Liver (tissue), 9 donors: ENCODE data around the gene SARDH. TPM values are rescaled to one million over a fixed set of nuclear protein-coding genes. Genes with fewer than 3 reads are reported as not detected.
A peak's percentile ranks its signal among the peaks of the same experiment; 100 is the strongest.

Experiments used
- DNase-seq: peaks from one replicate; pipeline ENCODE4 v3.0.0-alpha.2; 2017; ENCODE audit warnings: low spot score
- H3K27ac ChIP-seq, 2 donors: one replicate each; pipeline ENCODE4 v1.7.0; 2013; ENCODE audit warnings: inconsistent platforms in 2 of 2, low read length in 2 of 2, control low read depth in 1 of 2, low read depth in 1 of 2, mild to moderate bottlenecking in 1 of 2
- H3K27me3 ChIP-seq, 4 donors: one replicate each; pipeline versions ENCODE4 v1.6.1 to v1.7.0; 2013; ENCODE audit warnings: low read length in 3 of 4, inconsistent platforms in 1 of 4, mild to moderate bottlenecking in 1 of 4, moderate library complexity in 1 of 4; ENCODE audit not compliant: control insufficient read depth in 4 of 4, insufficient read depth in 4 of 4
- H3K36me3 ChIP-seq, 4 donors: one replicate each; pipeline versions ENCODE4 v1.6.1 to v1.7.0; 2013; ENCODE audit warnings: low read length in 3 of 4, mild to moderate bottlenecking in 3 of 4, low read depth in 1 of 4, moderate library complexity in 1 of 4; ENCODE audit not compliant: control insufficient read depth in 4 of 4, insufficient read depth in 3 of 4
- H3K4me1 ChIP-seq, 4 donors: one replicate each; pipeline versions ENCODE4 v1.6.1 to v1.7.0; 2013; ENCODE audit warnings: low read length in 3 of 4, mild to moderate bottlenecking in 3 of 4, moderate library complexity in 1 of 4; ENCODE audit not compliant: control insufficient read depth in 4 of 4, insufficient read depth in 4 of 4
- H3K4me3 ChIP-seq, 3 donors: one replicate each; pipeline versions ENCODE4 v1.6.1 to v1.7.0; 2013; ENCODE audit warnings: low read length in 3 of 3, control low read depth in 1 of 3, low read depth in 1 of 3, mild to moderate bottlenecking in 1 of 3
- H3K9ac ChIP-seq, 2 donors: one replicate each; pipeline ENCODE4 v1.7.0; 2013; ENCODE audit warnings: low read length in 2 of 2, mild to moderate bottlenecking in 2 of 2, moderate library complexity in 2 of 2, control low read depth in 1 of 2, low read depth in 1 of 2
- H3K9me3 ChIP-seq, 4 donors: one replicate each; pipeline versions ENCODE4 v1.6.1 to v1.7.0; 2013; ENCODE audit warnings: low read length in 3 of 4; ENCODE audit not compliant: control insufficient read depth in 4 of 4
- ATF3 ChIP-seq: IDR thresholded peaks from 2 replicates; pipeline ENCODE4 v1.6.1; 2016; ENCODE audit warnings: antibody characterized with exemption
- CTCF ChIP-seq: fragments of 150-350 bp; IDR thresholded peaks from 2 replicates; pipeline ENCODE4 v1.5.1; 2017; ENCODE audit warnings: improper control_type of control experiment, low read depth, low read length; ENCODE audit not compliant: missing input control
- EGR1 ChIP-seq, 2 donors: IDR thresholded peaks; 2 replicates each; pipeline ENCODE4 v1.6.1; 2016 to 2018; ENCODE audit warnings: antibody characterized with exemption in 2 of 2, low read depth in 2 of 2
- FOXA1 ChIP-seq: IDR thresholded peaks from 2 replicates; pipeline ENCODE4 v1.6.1; 2016; ENCODE audit warnings: antibody characterized with exemption
- FOXA2 ChIP-seq: IDR thresholded peaks from 2 replicates; pipeline ENCODE4 v1.6.1; 2016; ENCODE audit warnings: antibody characterized with exemption
- GABPA ChIP-seq, 2 donors: IDR thresholded peaks in 1 of 2; conservative IDR thresholded peaks in 1 of 2; 2 replicates each; pipeline ENCODE4 v1.6.1; 2016; ENCODE audit warnings: antibody characterized with exemption in 2 of 2, mild to moderate bottlenecking in 1 of 2, moderate library complexity in 1 of 2
- HNF4A ChIP-seq, 2 donors: conservative IDR thresholded peaks; 2 replicates each; pipeline ENCODE4 v1.6.1; 2016; ENCODE audit warnings: antibody characterized with exemption in 2 of 2, mild to moderate bottlenecking in 2 of 2
- HNF4G ChIP-seq: IDR thresholded peaks from 2 replicates; pipeline ENCODE4 v1.6.1; 2016; ENCODE audit warnings: antibody characterized with exemption
- JUND ChIP-seq, 2 donors: IDR thresholded peaks; 2 replicates each; pipeline ENCODE4 v1.6.1; 2016; ENCODE audit warnings: antibody characterized with exemption in 2 of 2
- MAX ChIP-seq: IDR thresholded peaks from 2 replicates; pipeline ENCODE4 v1.6.1; 2016; ENCODE audit warnings: antibody characterized with exemption
- NR2F2 ChIP-seq: IDR thresholded peaks from 2 replicates; pipeline ENCODE4 v1.6.1; 2016; ENCODE audit warnings: antibody characterized with exemption
- RAD21 ChIP-seq, 2 donors: IDR thresholded peaks; 2 replicates each; pipeline ENCODE4 v1.6.1; 2016; ENCODE audit warnings: antibody characterized with exemption in 2 of 2, mild to moderate bottlenecking in 2 of 2
- RXRA ChIP-seq, 2 donors: IDR thresholded peaks; 2 replicates each; pipeline ENCODE4 v1.6.1; 2017 to 2018; ENCODE audit warnings: antibody characterized with exemption in 2 of 2, mild to moderate bottlenecking in 1 of 2
- SP1 ChIP-seq: IDR thresholded peaks from 2 replicates; pipeline ENCODE4 v1.6.1; 2018; ENCODE audit warnings: antibody characterized with exemption, mild to moderate bottlenecking
- TAF1 ChIP-seq: conservative IDR thresholded peaks from 2 replicates; pipeline ENCODE4 v1.6.1; 2016; ENCODE audit warnings: antibody characterized with exemption, mild to moderate bottlenecking
- YY1 ChIP-seq: IDR thresholded peaks from 2 replicates; pipeline ENCODE4 v1.6.1; 2016; ENCODE audit warnings: antibody characterized with exemption, mild to moderate bottlenecking
- WGBS: extraction: QIAGEN DNeasy Blood & Tissue Kit; methylation state at CpG from one replicate; pipeline ENCODE4 v1.1.7; 2013; 5-methylcytosine and 5-hydroxymethylcytosine counted together
- polyA plus RNA-seq, 2 donors: library from polyadenylated mRNA; stranded (reverse) in 1 of 2; unstranded in 1 of 2; fragments of 200-250 nt in 1 of 2; fragments of >200 nt in 1 of 2; fragmentation: Nextera tagmentation in 1 of 2; extraction: Ambion mirVana in 1 of 2; gene quantifications; one replicate each; pipeline versions ENCODE4 v1.2.1 to v1.2.3, GENCODE V29; 2013 to 2015
- total RNA-seq, 2 donors: library from RNA; depleted of rRNA; stranded (reverse); fragments of >200 nt; gene quantifications; one replicate each; pipeline ENCODE4 v1.2.3, GENCODE V29; 2014
- TF ChIP-seq, protein P1 (sequence below): IDR thresholded peaks from 2 replicates; pipeline ENCODE4 v1.6.1; 2016; ENCODE audit warnings: antibody characterized with exemption, mild to moderate bottlenecking
- TF ChIP-seq, protein P2 (sequence below): IDR thresholded peaks from 2 replicates; pipeline ENCODE4 v1.6.1; 2016; ENCODE audit warnings: antibody characterized with exemption
- donor health status: healthy.
- donor health status: healthy.
- donor health status: healthy.
- donor health status: healthy.
- donor health status: healthy.

SARDH gene
- total and polyA plus RNA-seq, 4 donors: 53.7 to 291 (median 63.4) TPM

DNA sequence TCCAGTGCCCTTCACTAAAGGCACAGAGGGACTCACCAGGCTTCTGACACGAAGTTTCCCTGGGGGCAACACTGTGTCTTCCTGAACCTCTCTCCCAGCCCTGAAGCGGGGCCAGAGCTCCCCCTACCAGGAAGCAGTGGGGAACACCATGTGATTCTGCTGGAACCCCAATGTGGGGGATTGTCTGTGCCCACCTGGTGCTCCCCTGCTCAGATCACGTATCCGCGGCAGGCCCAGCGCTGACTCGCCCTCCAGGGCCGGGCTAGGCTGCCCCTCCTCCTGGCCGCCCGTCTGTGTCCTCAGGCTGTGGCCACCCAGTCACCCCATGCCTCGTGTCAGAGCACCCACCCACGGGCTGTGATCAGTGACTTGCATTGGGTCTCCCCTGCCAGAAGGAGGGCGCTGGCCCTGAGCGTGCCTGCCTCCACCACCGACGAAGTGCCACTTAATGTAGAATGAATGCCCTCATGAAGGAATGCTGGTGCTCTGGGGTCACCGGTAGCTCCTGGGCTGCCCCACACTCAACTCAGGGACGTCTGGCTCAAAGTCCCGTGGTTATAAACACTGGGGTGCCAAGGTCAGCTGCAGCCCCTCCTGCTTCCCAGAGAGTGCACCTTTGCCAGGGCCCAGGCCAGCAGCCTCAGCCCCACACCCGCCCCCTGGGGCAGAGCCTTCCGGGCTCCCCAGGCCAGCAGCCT is 22.1 kb downstream of the SARDH start:
- H3K27ac ChIP-seq: peak overlapping the region; percentile 83 to 90
- H3K9me3 ChIP-seq: no peaks in the 10 kb centered on the region
- DNase-seq: no peak
- peaks cover 0 to 46% (median 26%) of the 10 kb centered on the region in 4 donors for H3K4me1 ChIP-seq
- peak; percentile 9 for TF ChIP-seq CTCF
- TF ChIP-seq RAD21 (IDR thresholded peaks at IDR 0.05): peak; percentile 48 to 65
- no peak for TF ChIP-seq NR2F2
- H3K9ac ChIP-seq: peak overlapping the region in 1 of 2 donors; percentile 39
- H3K36me3 ChIP-seq: peaks cover 0 to 19% (median 8%) of the 10 kb centered on the region in 4 donors
- H3K4me3 ChIP-seq: no peak overlapping the region
- 70% methylated on average over 21 of the region's 21 CpGs for WGBS
- H3K27me3 ChIP-seq: no peaks in the 10 kb centered on the region

DNA sequence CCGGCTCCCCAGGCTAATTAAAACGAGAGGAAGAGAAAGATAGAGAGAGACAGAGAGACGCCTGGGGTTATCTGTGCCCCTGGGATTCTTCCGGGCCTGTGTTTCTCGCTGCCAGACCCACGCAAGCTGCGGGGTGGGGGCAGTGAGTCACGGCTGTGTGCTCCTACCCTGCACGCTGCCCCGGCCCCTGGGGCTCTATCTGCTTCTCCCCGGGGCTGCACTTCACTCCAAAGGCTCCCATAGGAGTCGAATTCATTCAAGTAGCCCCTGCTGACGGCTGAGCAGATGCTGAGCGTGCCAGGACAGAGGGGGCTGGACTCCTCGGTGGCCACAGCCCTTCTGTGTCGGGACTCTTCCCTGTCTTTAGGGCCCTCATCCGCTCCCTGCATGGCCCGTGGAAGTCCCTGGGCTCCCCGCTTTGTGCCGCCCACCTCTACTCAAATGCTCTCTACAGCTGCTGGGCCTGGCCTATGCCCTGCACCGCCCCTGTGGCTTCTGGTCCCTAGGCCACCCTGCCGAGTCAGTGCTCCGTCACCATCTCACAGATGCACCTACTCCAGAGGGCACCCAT is 22.8 kb downstream of the SARDH start:
- TF ChIP-seq RXRA (IDR thresholded peaks at IDR 0.05): peak in 1 of 2 donors; percentile 42
- TF ChIP-seq, protein P1, sequence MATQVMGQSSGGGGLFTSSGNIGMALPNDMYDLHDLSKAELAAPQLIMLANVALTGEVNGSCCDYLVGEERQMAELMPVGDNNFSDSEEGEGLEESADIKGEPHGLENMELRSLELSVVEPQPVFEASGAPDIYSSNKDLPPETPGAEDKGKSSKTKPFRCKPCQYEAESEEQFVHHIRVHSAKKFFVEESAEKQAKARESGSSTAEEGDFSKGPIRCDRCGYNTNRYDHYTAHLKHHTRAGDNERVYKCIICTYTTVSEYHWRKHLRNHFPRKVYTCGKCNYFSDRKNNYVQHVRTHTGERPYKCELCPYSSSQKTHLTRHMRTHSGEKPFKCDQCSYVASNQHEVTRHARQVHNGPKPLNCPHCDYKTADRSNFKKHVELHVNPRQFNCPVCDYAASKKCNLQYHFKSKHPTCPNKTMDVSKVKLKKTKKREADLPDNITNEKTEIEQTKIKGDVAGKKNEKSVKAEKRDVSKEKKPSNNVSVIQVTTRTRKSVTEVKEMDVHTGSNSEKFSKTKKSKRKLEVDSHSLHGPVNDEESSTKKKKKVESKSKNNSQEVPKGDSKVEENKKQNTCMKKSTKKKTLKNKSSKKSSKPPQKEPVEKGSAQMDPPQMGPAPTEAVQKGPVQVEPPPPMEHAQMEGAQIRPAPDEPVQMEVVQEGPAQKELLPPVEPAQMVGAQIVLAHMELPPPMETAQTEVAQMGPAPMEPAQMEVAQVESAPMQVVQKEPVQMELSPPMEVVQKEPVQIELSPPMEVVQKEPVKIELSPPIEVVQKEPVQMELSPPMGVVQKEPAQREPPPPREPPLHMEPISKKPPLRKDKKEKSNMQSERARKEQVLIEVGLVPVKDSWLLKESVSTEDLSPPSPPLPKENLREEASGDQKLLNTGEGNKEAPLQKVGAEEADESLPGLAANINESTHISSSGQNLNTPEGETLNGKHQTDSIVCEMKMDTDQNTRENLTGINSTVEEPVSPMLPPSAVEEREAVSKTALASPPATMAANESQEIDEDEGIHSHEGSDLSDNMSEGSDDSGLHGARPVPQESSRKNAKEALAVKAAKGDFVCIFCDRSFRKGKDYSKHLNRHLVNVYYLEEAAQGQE: no peak
- no peak for TF ChIP-seq EGR1 (IDR thresholded peaks at IDR 0.05; ENCODE audit: low read depth in 2 of 2)
- TF ChIP-seq, protein P2, sequence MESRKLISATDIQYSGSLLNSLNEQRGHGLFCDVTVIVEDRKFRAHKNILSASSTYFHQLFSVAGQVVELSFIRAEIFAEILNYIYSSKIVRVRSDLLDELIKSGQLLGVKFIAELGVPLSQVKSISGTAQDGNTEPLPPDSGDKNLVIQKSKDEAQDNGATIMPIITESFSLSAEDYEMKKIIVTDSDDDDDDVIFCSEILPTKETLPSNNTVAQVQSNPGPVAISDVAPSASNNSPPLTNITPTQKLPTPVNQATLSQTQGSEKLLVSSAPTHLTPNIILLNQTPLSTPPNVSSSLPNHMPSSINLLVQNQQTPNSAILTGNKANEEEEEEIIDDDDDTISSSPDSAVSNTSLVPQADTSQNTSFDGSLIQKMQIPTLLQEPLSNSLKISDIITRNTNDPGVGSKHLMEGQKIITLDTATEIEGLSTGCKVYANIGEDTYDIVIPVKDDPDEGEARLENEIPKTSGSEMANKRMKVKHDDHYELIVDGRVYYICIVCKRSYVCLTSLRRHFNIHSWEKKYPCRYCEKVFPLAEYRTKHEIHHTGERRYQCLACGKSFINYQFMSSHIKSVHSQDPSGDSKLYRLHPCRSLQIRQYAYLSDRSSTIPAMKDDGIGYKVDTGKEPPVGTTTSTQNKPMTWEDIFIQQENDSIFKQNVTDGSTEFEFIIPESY: no peak
- peak; percentile 15 for TF ChIP-seq YY1
- TF ChIP-seq GABPA (IDR thresholded peaks at IDR 0.05 in 1 of 2, conservative IDR thresholded peaks at IDR 0.05 in 1 of 2): no peak
- no peak for TF ChIP-seq HNF4A (conservative IDR thresholded peaks at IDR 0.05)
- TF ChIP-seq HNF4G: no peak
- TF ChIP-seq JUND (IDR thresholded peaks at IDR 0.05): no peak
- TF ChIP-seq ATF3: no peak
- no peak for TF ChIP-seq FOXA1
- no peak for TF ChIP-seq FOXA2
- no peak for TF ChIP-seq MAX
- no peak for TF ChIP-seq SP1
- TF ChIP-seq RAD21 (IDR thresholded peaks at IDR 0.05): no peak
- TF ChIP-seq NR2F2: peak; percentile 92
- TF ChIP-seq CTCF: no peak
- no peak for TF ChIP-seq TAF1
- 76% methylated on average over 23 of the region's 23 CpGs for WGBS
- H3K27ac ChIP-seq: peak overlapping the region; percentile 83 to 90
- H3K36me3 ChIP-seq: peaks cover 0 to 22% (median 8%) of the 10 kb centered on the region in 4 donors
- peaks cover 0 to 46% (median 26%) of the 10 kb centered on the region in 4 donors for H3K4me1 ChIP-seq
- H3K4me3 ChIP-seq: no peak overlapping the region
- no peaks in the 10 kb centered on the region for H3K27me3 ChIP-seq
- DNase-seq: no peak
- H3K9me3 ChIP-seq: no peaks in the 10 kb centered on the region
- H3K9ac ChIP-seq: peak overlapping the region in 1 of 2 donors; percentile 39
